Measurements from ENCODE around the gene ATP9B.
A peak's percentile ranks its signal among the peaks of the same experiment; 100 is the strongest.

ATP9B gene

DNA sequence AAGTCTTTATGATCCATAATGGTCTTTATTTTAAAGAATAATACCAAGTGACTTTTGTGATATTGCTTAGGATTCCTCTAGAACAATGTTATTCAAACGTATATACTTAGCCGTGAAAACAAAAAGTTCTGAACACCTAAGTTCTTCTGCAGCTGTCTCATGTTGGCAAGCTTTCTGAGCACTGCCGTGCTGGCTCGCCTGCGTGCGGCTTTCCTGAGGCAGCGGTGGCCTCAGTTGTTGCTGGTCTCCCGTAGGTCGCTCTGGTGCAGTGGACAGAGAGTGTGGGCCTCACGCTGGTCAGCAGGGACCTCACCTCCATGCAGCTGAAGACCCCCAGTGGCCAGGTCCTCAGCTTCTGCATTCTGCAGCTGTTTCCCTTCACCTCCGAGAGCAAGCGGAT is 259.7 kb downstream of the ATP9B start:
- no peak for DNase-seq (ENCODE audit: low read depth)

DNA sequence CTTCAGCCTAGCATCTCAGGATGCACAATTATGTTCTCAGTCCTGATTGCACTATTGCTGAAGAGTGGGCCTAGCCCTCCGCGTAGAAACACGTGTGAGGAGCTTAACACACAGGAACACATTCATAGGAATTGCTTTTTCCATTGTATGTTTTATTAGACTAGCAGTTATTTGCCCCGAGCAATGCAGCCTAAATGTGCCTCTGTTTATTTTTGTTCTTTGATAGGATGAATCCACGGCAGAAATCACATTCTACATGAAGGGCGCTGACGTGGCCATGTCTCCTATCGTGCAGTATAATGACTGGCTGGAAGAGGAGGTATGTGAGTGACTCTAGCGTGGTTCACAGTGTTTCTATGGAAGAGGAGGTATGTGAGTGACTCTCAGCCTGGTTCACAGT is 260.6 kb downstream of the ATP9B start:
- no peak for DNase-seq (ENCODE audit: low read depth)

DNA sequence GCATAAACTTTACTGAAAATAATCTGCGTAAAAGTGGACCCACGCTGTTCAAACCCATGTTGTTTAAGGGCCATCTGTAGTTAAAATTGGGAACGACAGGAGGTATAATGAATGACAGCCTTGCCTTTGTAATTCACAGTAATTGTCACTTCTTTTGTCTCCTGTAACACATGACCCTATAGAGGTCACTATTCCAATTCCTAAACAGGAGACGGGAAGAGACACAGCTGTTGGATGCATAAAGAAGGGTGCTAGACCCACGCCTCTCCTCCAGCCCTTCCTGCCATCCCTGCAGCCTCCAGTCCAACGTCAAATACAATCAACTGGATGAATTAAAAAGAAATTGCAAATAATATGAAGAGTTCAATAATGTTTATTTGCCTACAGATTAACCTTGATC is 263.5 kb downstream of the ATP9B start:
- no peak for DNase-seq (ENCODE audit: low read depth)

DNA sequence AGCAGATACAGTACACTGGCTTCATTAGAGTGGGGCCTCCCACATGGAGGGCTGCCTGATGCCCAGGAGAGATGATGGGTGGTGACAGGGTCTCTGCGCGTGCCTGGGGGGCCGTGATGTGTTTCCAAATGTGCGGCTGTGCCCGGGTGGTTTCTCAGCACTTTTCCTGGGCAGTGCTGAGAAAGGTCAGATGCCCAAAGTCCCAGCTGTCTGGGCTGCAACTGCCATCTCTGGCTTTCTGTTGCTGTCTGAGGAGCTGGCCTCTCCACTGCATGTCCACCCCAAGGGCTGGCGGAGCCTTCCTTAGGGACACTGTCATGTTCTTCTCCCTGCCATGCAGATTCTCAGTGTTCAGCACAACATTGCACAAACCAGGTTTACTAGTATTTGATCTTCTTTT is 263.9 kb downstream of the ATP9B start:
- no peak for DNase-seq (ENCODE audit: low read depth)

DNA sequence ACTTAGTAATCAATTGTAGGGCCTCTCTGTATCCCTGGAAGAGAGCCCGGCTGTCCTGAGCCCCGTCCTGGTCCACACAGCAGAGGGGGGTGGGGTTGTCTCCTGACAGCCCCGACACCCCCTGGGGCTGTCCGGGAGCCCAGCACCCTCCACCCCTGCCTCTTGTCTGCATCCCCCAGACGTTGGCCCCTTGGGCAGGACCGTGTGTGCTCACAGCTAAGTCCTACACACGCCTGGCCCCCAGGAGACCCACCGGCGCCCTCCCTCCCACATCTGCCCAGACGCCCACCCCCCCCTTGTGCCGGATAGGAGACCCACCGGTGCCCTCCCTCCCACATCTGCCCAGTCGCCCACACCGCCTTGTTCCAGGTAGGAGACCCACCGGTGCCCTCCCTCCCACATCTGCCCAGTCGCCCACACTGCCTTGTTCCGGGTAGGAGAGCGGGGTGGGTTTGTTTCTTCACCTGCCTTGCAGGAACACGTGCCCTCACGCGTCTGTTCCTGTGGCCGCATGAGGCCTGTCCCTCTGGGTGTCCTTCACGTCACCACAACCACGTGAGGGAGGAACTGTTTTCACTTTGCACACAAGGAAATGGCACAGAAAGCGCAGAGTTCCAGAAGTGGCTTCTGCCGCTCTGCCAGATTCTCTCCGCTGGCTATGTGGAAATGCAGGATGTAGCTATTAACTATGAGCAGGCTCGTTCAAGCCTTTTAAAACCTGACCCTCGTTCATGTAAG is 265.5 kb downstream of the ATP9B start:
- DNase-seq (ENCODE audit: low read depth), result no peak

DNA sequence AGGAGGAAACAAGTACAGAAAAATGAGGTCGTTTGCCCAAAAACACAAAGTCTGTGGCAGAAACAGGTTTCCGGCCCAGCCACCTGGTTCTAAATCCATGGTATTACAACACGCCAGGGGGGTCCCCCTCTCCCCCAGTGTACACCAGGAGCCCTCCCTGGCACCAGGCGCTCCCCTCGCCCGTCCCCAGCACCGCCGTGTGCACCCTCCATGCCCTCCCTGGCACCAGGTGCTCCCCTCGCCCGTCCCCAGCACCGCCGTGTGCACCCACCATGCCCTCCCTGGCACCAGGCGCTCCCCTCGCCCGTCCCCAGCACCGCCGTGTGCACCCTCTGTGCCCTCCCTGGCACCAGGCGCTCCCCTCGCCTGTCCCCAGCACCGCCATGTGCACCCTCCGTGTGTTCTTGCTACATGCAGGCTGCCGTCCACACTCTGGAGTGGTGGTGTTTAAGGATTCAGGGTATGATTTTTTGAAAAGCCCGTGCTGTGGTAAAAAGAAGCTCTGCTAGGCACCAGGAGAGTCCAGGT is 266.7 kb downstream of the ATP9B start:
- no peak for DNase-seq (ENCODE audit: low read depth)

DNA sequence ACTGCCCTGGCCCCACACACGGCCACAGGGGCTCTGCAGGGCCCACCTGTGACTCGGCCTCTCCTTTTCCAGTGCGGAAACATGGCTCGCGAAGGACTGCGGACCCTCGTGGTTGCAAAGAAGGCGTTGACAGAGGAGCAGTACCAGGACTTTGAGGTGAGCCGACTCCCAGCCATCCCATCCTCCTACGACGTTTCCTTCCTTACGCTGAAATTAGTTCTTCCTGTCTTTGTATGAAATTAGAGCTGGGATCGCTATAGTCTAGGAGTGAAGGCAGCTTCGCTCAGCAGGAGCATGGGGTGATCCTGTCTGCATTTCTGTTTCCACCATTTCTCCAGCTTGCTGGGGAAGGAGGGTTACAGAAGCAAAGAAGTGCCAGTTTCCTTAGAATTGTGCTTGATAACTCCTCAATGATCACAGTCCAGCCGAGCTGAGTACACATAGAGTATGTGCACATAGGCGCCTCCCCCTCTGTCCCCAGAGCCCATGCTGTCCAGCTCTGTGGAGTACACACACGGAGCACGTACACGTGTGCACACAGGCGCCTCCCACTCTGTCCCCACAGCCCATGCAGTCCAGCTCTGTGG is 267.5 kb downstream of the ATP9B start:
- DNase-seq (ENCODE audit: low read depth), result no peak

DNA sequence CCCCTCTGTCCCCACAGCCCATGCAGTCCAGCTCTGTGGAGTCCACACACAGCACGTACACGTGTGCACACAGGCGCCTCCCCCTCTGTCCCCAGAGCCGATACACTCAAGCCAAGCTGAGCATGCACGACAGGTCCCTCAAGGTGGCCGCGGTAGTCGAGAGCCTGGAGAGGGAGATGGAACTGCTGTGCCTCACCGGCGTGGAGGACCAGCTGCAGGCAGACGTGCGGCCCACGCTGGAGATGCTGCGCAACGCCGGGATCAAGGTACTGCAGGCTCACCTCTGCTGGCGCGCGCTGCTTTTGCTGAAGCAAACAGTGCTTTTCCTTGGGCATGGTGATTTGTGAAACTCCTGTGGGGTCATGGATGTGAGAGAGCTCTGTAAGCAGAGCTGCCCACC is 268.0 kb downstream of the ATP9B start:
- DNase-seq (ENCODE audit: low read depth), result no peak

DNA sequence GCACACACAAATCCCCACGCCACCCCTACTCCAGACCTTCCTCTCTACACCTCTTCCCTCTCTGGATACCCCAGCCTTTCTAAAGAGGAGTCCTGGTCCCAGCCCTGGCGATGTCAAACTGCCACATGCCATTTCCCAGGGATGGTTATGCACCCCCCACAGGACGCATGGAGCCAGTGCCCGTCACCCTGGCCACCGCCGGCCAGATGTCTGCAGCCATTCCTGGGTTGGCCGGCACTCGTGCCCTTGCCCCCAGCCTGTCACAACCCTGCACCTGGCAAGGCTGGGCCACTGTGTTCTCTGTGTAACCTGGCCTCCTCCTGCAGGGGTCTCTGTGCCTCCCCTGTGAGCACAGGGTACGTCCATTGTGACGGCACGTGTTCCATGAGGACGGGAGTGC is 268.4 kb downstream of the ATP9B start:
- DNase-seq (ENCODE audit: low read depth), result no peak

DNA sequence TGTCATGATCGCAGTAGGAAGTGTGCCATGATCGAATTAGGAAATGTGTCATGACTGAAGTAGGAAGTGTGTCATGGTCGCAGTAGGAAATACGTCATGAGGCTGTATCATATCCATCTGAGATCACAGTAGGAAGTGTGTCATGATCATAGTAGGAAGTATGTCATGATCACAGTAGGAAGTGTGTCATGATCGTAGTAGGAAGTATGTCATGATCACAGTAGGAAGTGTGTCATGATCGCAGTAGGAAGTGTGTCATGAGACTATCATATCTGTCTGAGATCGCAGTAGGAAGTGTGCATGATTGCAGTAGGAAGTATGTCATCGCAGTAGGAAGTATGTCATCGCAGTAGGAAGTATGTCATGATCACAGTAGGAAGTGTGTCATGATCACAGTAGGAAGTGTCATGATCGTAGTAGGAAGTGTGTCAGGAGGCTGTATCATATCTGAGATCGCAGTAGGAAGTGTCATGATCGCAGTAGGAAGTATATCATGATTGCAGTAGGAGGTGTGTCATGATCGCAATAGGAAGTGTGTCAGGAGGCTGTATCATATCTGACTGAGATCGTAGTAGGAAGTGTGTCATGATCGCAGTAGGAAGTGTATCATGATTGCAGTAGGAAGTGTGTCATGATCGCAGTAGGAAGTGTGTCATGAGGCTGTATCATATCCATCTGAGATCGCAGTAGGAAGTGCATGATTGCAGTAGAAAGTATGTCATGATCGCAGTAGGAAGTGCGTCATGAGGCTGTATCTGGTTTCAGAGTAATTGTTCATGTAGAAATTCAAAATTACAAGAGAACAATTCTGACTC is 270.1 kb downstream of the ATP9B start:
- peak; percentile 38 for DNase-seq (ENCODE audit: low read depth)

DNA sequence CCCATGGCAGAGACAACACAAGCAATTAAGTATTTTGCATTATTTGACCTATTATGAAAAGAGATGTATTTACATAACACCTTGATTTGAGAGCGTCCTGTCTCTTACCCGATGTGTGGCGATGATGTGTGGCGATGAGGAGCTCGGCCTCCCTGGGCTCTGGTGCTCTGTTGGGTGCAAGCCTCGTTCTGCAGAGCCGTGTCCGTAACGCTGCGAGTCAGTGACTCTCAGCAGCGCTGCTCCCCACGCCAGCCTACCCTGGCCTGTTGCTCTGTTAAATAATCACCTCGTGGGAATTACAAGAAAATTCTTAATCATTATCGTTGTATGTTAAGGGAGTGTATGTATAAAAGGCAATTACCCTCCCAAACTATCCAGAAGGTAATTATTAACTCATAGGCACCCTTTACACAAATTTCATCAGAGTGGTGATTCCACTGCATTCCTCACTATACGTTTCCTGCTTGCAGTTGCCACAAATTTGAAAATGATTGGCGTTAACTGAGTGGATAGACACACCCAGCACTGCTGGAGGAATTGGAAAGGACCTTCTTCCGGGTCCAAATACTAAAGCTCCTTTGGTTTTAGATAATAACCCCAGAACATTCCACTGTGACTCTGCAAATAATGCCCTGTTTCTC is 274.5 kb downstream of the ATP9B start:
- DNase-seq (ENCODE audit: low read depth), result no peak

DNA sequence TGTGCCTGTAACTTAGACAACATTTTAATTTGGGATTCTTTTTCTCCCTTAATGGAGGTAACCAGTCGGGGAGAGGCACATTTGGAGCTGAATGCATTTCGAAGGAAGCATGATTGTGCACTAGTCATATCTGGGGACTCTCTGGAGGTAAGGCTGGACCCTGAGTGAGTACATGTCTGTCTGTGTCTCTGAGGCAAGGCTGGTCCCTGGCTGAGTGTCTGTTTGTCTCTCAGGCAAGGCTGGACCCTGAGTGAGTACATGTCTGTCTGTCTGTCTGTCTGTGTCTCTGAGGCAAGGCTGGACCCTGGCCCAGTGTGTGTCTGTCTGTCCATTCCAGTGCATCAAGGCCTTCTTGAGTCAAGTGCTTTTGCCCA is 275.0 kb downstream of the ATP9B start:
- DNase-seq (ENCODE audit: low read depth), result no peak

DNA sequence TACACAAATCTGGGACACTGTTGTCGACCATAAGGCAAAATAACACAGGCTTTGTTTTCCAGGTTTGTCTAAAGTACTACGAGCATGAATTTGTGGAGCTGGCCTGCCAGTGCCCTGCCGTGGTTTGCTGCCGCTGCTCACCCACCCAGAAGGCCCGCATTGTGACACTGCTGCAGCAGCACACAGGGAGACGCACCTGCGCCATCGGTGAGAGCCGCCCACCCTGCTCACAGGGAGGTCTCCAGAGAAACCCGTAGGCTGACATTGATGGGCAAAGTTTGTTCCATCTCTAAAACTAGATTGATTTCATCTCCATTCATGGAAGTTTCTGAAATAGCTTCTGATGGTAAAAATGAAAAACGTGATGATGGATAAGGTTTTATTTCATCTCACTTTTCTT is 276.2 kb downstream of the ATP9B start:
- no peak for DNase-seq (ENCODE audit: low read depth)

DNA sequence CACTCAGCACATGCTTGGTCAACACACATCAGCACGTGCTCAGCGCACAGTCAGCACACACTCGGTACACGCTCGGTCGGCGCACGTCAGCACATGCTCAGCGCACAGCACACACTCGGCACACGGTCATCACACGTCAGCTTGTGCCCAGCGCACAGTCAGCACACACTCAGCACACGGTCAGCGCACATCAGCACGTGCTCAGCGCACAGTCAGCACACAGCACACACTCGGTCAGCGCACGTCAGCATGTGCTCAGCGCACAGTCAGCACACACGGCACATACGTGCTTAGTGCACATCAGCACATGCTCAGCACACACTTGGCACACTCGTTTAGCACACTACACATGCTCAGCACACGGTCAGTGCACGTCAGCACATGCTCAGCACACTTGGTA is 276.8 kb downstream of the ATP9B start:
- DNase-seq (ENCODE audit: low read depth), result no peak

DNA sequence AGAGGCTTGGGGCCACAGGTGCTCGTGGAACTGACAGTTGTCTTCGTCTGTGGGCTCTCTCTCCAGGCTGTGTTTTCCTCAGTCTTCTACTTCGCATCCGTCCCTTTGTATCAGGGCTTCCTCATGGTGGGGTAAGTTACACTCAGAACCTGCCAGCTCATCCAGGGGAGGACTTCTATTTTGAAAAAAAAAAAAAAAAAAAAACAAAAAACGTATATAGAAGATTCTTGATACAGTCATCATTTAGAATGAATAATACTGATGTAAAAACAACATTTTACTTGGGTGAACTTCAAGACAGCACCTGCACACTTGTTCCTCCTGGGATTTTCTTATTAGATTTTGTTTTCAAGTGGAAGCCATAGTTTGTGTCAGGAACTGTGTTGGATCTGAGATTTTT is 278.9 kb downstream of the ATP9B start:
- no peak for DNase-seq (ENCODE audit: low read depth)

DNA sequence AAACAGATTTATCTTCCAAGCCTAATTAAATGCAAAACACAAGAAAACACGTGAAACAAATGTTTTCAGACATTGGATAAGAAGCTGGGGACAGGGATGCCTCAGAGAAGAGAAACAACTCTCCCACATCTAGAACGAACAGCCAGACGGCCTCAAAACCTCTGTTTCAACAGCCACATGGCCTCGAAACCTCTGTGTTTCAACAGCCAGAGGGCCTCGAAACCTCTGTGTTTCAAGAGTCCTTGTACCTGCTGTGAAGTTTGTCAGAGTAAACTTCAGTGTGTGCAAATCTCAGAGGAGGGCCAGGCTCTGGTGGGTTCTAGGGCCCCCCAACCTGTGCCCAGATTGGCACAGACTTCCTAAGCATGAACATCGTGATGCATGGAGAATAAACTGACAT is 283.2 kb downstream of the ATP9B start:
- no peak for DNase-seq (ENCODE audit: low read depth)

DNA sequence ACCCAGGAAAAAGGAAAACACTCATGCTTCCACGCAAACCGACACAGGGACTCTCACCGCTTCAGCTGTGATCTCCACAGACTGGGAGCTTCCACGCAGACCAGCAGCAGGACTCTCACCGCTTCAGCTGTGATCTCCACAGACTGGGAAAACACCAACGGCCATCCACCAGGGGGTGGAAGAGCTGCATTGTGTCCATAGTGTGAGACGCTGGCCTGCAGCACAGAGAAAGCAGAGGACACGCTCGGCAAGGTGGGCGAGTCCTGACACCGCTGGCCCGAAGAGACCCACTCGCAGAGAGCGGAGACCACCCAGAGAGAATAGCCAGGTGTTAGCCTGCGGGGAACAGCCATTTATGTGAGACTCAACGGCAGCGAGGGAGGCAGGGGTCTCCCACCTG is 284.1 kb downstream of the ATP9B start:
- DNase-seq (ENCODE audit: low read depth), result no peak

DNA sequence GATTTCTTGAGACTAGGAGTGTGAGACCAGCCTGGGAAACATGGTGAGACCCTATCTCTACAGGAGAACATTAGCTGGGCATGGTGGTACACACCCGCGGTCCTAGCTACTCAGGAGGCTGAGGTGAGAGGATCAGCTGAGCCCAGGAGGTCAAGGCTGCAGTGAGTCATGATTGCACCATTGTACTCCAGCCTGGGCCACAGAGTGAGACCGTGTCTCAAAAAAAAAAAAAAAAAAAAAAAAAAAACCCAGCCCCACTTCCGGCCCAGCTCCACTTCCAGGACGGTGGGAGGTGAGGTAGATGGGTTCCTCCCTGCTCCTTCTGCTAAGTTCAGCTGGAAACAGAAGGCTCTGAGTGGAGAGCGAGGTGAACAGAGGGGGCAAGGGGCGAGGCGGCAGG is 285.2 kb downstream of the ATP9B start:
- DNase-seq (ENCODE audit: low read depth), result no peak

DNA sequence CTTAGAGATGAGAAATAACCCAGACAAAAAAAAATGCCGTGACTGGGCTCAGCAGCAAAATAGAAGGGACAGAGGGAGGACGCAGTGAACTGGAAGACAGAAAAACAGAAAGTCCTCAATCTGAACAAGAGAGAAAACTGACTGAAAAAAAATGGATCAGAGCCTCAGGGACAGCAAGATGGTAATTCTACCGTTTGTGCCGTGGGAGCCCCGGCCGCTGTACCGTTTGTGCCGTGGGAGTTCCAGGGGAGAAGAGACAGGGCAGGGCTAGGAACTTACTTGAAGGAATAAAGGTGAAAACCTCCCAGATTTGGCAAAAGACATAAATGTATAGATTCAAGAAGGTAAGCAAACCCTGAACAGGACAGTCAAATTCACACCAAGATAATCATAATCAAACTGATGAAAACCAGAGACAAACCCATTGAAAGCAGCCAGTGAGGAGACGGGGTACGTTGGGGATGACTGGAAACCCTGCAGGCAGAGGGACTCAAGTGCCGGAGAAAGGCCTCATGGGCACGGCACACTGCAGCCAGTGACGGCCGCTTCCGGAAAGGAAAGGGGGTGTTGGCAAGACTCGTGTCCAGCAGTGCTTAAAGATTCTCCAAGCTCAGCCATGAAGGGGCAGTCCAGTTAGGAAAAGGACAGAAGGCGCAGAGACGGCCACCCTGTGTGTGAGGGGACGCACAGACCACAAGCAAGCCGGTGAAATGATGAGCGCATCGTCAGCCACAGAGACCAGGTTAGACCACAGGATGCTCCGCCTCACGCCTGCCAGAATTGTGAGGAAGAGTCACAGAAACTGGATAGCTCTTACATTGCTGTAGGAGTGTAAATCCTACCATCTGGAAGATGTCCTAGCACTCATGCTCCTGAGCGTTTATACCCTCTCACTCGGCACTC is 286.5 kb downstream of the ATP9B start:
- DNase-seq (ENCODE audit: low read depth), result no peak

DNA sequence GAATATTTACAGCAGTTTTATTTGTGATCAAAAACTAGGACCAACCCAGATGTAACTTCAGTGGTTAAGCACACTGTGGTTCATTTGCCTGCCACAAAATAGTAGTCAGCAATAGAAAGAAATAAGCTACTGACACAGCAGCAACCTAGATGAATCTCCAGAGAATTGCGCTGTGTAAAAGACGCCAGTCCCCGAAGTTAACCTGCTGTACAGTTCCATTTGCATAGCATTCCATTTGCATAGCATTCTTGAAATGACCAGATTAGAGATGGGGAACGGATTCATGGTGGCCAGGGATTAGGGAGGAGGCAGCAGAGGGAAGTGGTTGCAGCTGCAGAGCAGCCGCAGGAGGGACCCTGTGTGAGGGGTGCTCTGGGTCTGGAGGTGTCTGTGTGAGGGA is 287.2 kb downstream of the ATP9B start:
- no peak for DNase-seq (ENCODE audit: low read depth)

DNA sequence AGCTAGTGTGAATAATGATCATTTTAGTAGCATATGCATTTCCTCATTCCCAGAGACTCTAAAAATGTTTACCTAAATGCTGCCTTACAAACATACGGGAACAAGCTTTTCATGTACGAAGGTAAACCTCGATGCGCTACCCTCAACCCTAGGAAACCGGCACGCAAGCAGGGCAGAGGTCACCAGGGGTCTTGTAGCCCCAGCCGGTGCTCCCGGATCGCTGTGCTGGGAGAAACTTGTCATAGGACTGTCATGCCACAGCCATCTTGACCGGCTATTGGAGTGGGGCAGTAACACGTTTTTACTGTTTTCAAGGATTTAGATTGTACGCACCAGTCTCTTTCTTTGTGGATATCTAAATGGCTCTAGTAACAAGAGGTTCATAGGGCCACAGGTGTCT is 291.7 kb downstream of the ATP9B start:
- DNase-seq (ENCODE audit: low read depth), result no peak
